GM18873 (cell line): ENCODE measurements around the gene KCP.

Experiments
- ATAC-seq: cut with Tn5 transposase; IDR thresholded peaks from one replicate; pipeline ENCODE4 v1.9.1; 2021; ENCODE audit warnings: mild to moderate bottlenecking, moderate library complexity, moderate number of reproducible peaks; ENCODE audit not compliant: unreplicated experiment, low FRiP score

KCP gene

DNA sequence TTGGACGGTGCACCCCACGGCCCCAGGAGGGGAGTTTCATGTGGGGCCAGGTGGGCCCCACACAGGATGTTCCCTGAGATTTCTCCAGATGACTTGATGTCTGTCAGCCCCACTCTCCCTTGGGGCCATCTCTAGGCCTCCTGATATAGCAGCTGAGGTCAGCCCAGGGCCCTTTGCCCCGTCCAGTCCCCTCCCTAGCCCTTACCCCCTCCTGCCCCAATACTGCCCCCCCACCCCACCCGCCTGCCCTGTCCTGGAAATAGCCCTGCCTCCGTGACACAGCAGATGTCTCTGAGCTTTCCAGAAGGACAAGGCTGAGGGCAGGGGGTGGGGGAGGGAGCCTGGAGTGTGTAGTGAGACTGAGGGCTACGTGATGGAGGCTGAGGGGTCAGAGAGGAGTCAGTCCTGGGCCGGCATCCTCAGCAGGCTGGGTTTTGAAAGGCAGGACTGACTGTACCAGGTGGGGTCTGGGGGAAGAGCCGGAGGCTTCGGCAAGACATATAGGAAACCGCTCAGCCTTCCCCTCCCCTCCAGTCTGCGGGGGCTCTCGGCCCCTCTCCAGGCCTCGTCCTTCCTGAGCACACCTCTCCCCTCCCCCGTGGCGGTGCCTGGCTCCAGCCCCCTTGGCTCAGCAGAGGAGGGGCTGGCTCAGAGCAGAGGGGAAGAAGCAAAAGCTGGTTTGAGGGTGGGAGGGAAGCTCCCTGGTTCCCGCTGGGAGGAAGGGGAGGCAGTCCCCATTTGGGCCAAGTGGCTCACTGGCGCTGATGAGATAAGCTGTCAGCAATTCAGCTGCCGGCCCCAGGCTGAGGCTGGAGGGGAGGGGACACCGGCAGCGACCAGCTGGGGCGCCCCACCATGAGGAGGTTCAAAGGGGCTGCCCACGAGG lies 78.3 kb downstream of the KCP start:
- no peak for ATAC-seq

- ATAC-seq = no peak
Measured at GRCh38 chr7:128831178-128831993, 79.1 kb downstream of the KCP start.

GRCh38 chr7:128830231-128831177 lies 80.0 kb downstream of the KCP start, which contains the start of gene FLNC:
Gene FLNC, plus strand, starts transcription at chr7:128830406. Its CDS starts 232 bp downstream, at chr7:128830638.
- no peak for ATAC-seq

GRCh38 chr7:128829391-128830166 lies 80.9 kb downstream of the KCP start:
- no peak for ATAC-seq

DNA sequence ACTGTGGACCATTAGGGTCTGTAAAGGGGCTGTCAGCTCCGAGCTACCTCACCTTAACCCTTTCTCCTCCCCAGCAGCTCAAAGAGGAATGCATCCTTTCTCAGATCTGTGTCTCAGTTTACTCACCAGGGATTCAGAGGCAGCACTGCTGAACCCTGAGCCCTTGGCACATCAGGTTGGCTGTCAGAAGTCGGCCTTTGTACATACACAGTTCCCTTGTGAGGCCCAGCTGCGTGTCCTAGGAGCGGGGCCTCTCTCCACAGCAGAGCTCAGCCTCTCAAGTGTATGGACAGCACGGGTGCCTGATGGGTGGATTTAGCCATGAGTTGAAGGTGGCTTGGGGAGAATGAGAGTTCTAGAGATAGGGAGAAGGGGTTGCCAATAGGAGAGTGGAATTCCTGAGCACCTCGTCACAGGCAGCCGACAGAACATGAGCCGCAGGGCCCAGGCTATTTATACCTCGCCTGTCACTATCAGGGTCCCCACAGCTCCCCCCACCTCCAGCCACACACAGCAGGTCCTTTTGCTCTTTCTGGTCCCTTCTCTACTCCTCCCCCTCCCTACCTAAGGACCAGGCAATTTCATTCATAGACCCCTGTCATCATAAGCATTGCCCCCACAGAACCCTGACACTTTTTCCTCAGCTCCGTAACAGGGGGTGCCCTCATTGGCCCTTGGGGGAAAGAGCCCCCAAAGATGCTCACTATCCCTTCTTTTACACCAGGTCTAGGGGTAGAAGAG lies 82.4 kb downstream of the KCP start:
- no peak for ATAC-seq

- no peak for ATAC-seq
Measured at GRCh38 chr7:128827248-128827958, 83.1 kb downstream of the KCP start.

- ATAC-seq = no peak
Measured at GRCh38 chr7:128826916-128827247, 83.6 kb downstream of the KCP start.
